HG03196 (cell line): ENCODE measurements around the gene PKD1L1.
"Not testable (repeated sequence)": the region's sequence is repeated elsewhere in the genome, so short reads cannot be mapped to it uniquely, and the experiment has no call there.

Experiments used
- ATAC-seq: cut with Tn5 transposase; IDR thresholded peaks from one replicate; pipeline ENCODE4 v1.9.1; 2021; ENCODE audit not compliant: unreplicated experiment

Gene PKD1L1

GRCh38 chr7:47965456-47965855, 17.2 kb upstream of the PKD1L1 start:
- no peak for ATAC-seq

- ATAC-seq, result no peak
These were observed 14.0 kb upstream of the PKD1L1 start for GRCh38 chr7:47962262-47962661.

GRCh38 chr7:47957156-47957555, 8.9 kb upstream of the PKD1L1 start:
- ATAC-seq, result no peak

GRCh38 chr7:47956220-47956619, 8.0 kb upstream of the PKD1L1 start:
- no peak for ATAC-seq

GRCh38 chr7:47954231-47954911, 6.1 kb upstream of the PKD1L1 start:
- ATAC-seq, result no peak

- no peak for ATAC-seq
These were observed 5.6 kb upstream of the PKD1L1 start for GRCh38 chr7:47953822-47954221.

DNA sequence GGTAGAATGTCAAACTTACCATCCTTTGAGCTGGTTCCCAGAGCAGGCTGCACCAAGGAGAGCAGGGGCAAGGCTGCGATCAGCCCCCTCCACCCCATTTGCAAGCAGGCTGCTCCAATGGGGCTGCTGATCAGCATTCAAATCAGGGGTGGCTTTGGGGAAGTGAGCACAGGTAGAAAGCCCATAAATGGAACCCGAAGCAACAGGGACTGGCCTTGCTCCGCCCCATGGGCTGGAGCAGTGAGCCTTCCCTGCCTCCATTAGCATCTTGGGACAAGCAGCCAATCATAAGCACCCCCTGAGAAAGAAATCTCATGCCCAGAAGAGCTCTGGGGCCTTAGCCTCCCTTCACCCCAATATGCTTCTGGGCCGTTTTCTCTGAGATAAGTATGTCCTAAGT, 4.0 kb upstream of the PKD1L1 start:
- ATAC-seq, result no peak

DNA sequence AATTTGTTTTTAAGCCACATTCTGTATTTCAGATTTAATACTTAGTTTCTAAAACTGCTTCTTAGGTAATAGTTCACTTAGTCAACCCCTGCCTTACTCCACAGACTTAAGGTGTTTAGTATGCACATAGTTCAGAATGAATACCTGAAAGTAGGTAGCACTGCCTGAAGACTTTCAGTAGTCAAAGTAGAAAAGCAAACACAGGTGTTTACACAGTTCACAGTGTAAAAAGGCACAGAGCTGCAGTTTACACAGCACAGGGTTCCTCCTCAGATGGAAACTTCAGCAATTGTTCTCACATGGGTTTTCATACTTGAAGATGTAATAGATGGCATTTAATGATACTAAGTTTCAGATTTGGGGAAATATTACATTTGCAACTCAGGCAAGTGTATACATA, 3.1 kb upstream of the PKD1L1 start:
- no peak for ATAC-seq

- ATAC-seq, result no peak
These were observed 2.4 kb upstream of the PKD1L1 start for GRCh38 chr7:47950714-47951113.

- no peak for ATAC-seq
These were observed 1.4 kb upstream of the PKD1L1 start for GRCh38 chr7:47949703-47950102.

GRCh38 chr7:47947355-47947749, 914 bp downstream of the PKD1L1 start:
- no peak for ATAC-seq

- ATAC-seq, result no peak
These were observed 1.5 kb downstream of the PKD1L1 start for GRCh38 chr7:47946581-47947354.

- ATAC-seq, result peak; percentile 50
These were observed 2.8 kb downstream of the PKD1L1 start for GRCh38 chr7:47945261-47946015.

- ATAC-seq, result no peak
These were observed 3.6 kb downstream of the PKD1L1 start for GRCh38 chr7:47944536-47945260.

GRCh38 chr7:47943676-47944474, 4.4 kb downstream of the PKD1L1 start:
- ATAC-seq, result no peak

DNA sequence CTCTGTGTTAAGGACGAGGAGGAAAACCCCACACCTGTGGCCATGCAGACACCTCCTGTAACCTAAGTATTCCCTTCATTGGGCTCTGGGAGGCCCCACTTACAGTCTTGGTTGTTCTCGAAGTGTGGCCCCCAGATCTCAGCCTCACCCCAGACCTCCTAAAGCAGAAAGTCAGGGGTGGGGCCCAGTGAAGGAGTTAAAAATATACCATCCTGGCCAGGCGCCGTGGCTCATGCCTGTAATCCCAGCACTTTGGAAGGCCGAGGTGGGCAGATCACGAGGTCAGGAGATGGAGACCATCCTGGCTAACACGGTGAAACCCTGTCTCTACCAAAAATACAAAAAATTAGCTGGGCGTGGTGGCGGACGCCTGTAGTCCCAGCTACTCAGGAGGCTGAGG, 5.6 kb downstream of the PKD1L1 start:
- ATAC-seq, result not testable (repeated sequence)

- ATAC-seq, result no peak
These were observed 6.1 kb downstream of the PKD1L1 start for GRCh38 chr7:47942132-47942531.

GRCh38 chr7:47941136-47941844, 7.0 kb downstream of the PKD1L1 start:
- no peak for ATAC-seq

GRCh38 chr7:47940088-47941013, 7.9 kb downstream of the PKD1L1 start:
- no peak for ATAC-seq
